Left ventricle myocardium superior (tissue), 1 donor: ENCODE measurements around the gene FRMD4A. TPM values are rescaled to one million over a fixed set of nuclear protein-coding genes. Genes with fewer than 3 reads are reported as not detected.
A peak's percentile ranks its signal among the peaks of the same experiment; 100 is the strongest.
"Not testable (repeated sequence)": the region's sequence is repeated elsewhere in the genome, so short reads cannot be mapped to it uniquely, and the experiment has no call there.

ENCODE experiments used
- ATAC-seq: fragments of 200-7000 bp; cut with Tn5 transposase; one replicate; pipeline ENCODE4 v1.9.1; 2020; ENCODE audit warnings: mild to moderate bottlenecking, moderate library complexity
- DNase-seq: peaks from one replicate; pipeline ENCODE4 v3.0.0-alpha.2; 2020
- intact Hi-C: fragments of 100-400 bp; cut with micrococcal nuclease; formaldehyde crosslinking; loops from one replicate; pipeline ENCODE4 v1.11.0; 2022
- total RNA-seq: library from RNA; stranded (reverse); fragmentation: NEBNext Ultra II Directional; extraction: Animal tissue kit (Norgen Biotek cat#: 25700); gene quantifications from one replicate; pipeline ENCODE4 v1.2.1, GENCODE V29; 2021
- donor health status: DM: no; HTN: yes; CAD: no; lungs with severe emphysema.

FRMD4A gene
- total RNA-seq, 1 donor from 2014 or later, result 43.3 TPM

GRCh38 chr10:13775786-13776775 lies 554.6 kb downstream of the FRMD4A start:
- DNase-seq (no peak), ATAC-seq (no peak)
- intact Hi-C loops, result loop anchor here (2.0 kb wide), 1 partner anchor 115 kb away; no protein-coding TSS in a partner anchor

GRCh38 chr10:13774303-13774893 lies 556.3 kb downstream of the FRMD4A start:
- intact Hi-C loops, result no loop called here
- ATAC-seq (peak; percentile 60), DNase-seq (no peak)

- intact Hi-C loops, result no loop called here
- peak; percentile 42 for DNase-seq
- peak; percentile 65 for ATAC-seq
These were observed 557.1 kb downstream of the FRMD4A start for GRCh38 chr10:13773496-13774170.

GRCh38 chr10:13773043-13773442 lies 557.7 kb downstream of the FRMD4A start:
- intact Hi-C loops, result no loop called here
- no peak for ATAC-seq

GRCh38 chr10:13771992-13772391 lies 558.7 kb downstream of the FRMD4A start:
- intact Hi-C loops, result no loop called here
- no peak for ATAC-seq
- DNase-seq, result no peak

More at GRCh38 chr10:13773043-13773442, 557.7 kb downstream of the FRMD4A start:
- no peak for DNase-seq

DNA sequence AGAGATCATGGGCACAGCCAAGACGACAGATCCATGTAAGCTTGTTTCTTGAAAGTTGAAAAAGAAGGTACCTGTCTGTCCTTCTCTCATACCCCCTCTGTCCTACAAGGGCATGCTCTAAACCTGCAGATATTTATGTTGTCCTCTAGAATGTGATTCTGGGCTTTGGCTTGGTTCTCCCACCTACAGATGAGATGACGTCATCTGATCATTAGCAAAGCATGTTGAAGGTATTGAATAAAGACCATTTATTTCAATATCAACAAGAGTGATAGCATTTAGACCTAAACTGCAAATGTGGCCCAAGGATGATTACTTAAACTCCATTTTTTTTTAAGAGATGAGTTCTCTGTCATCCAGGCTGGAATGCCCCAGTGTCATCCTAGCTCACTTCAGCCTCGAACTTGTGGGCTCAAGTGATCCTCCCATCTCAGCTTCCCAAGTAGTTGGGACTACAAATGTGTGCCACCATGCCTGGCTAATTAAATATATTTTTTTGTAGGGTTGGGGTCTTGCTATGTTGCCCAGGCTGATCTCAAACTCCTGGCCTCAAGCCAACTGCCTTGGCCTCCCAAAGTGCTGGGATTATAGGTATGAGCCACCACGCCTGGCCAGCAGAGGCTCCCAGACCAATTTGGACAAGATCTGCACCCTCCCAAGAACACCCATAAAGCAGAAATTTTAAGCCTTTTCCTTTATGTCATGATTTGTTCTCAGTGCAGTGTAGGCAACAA lies 559.8 kb downstream of the FRMD4A start:
- DNase-seq (no peak), ATAC-seq (no peak)
- intact Hi-C loops, result no loop called here

DNA sequence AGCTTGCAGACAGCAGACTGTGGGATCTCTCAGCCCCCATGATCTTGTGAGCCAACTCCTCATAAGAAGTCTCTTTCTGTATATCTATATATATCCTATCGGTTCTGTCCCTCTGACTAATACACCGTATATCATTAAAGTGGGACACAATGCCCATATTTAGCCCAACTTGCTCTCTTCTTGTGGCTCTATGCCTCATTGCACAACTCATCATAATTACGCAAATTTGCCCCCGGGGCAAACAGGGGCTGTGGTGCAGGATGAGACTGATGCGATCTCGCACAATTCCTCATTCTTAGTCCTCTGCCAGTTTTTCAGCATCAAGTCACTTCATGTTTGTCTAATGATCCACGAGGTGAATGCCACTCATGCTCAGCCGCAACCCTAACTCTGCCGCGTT lies 560.8 kb downstream of the FRMD4A start:
- DNase-seq (no peak), ATAC-seq (no peak)
- intact Hi-C loops, result no loop called here

- intact Hi-C loops, result no loop called here
- DNase-seq, result no peak
- no peak for ATAC-seq
These were observed 563.0 kb downstream of the FRMD4A start for GRCh38 chr10:13767676-13768178.

GRCh38 chr10:13767148-13767547 lies 563.6 kb downstream of the FRMD4A start:
- ATAC-seq, DNase-seq, intact Hi-C loops: not testable (repeated sequence)

- no peak for ATAC-seq
- intact Hi-C loops, result no loop called here
- DNase-seq, result no peak
These were observed 564.9 kb downstream of the FRMD4A start for GRCh38 chr10:13765641-13766341.

DNA sequence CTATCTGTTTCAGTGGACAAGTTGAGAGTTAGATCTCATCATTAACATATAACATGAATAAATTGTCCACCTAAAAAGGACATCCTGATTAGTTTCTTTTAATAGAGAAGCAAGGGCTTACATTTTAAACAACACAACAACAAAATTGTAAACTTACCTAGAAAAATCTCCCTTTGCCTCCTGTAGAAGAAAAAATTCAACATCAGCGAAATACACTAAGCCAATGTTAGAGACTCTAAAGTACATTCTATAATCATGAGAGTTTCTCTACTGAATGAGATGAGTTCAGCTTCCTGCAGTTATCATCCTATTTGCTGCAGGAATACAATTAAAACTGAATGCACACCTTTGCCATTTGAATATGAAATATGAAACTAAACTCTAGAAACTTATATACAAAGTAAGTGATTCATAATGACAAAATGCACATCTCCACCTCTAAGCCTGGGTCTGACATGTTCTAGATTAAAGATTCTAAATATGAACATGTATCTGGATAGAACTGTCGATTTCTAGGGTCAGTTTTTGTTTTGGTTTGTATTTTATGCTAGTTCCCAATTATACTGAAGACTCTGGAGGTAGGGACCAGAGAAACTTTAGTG lies 569.1 kb downstream of the FRMD4A start:
- ATAC-seq, result no peak
- intact Hi-C loops, result no loop called here
- no peak for DNase-seq

- intact Hi-C loops, result no loop called here
- ATAC-seq (no peak), DNase-seq (no peak)
These were observed 571.6 kb downstream of the FRMD4A start for GRCh38 chr10:13759168-13759567.

- intact Hi-C loops, result no loop called here
- DNase-seq (no peak), ATAC-seq (no peak)
These were observed 572.0 kb downstream of the FRMD4A start for GRCh38 chr10:13758756-13759155.

DNA sequence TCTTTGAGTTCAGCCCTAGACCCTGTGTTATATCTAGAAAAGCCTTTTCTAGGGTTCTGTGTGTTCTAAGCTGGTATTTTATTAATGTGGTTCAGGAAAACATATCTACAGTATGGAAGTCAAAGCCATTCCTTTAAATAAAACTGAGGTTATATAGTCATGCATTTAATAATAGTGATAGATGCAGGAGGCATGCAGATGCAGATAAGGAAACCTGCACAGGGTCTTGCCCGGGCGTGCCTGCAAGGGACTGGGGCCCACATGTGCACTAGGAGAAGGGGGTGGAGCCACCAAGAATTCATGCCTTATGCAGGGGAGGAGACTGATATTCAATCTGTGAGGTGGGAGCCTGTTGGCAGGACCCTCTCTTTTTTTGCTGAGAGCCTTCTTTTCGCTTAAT lies 572.4 kb downstream of the FRMD4A start:
- ATAC-seq, result no peak
- intact Hi-C loops, result no loop called here
- no peak for DNase-seq

DNA sequence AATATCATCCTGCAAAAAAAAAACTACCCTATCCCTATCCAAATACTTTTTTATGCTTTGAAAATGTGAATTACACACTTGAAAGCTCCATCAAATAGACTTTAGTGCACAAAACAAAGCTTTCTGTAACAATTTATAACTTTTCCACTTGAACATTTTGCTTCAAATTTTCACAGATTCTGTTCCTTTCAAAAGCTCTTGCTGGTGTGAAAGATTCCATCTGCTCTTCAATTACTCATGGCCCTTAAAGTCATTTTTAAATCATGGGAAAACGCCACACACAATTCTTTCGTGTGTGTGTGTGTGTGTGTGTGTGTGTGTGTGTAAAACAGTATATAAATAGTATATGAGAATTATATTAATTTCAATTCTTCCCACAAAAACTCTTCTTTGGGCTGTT lies 576.4 kb downstream of the FRMD4A start:
- ATAC-seq (no peak), DNase-seq (no peak)
- intact Hi-C loops, result no loop called here

DNA sequence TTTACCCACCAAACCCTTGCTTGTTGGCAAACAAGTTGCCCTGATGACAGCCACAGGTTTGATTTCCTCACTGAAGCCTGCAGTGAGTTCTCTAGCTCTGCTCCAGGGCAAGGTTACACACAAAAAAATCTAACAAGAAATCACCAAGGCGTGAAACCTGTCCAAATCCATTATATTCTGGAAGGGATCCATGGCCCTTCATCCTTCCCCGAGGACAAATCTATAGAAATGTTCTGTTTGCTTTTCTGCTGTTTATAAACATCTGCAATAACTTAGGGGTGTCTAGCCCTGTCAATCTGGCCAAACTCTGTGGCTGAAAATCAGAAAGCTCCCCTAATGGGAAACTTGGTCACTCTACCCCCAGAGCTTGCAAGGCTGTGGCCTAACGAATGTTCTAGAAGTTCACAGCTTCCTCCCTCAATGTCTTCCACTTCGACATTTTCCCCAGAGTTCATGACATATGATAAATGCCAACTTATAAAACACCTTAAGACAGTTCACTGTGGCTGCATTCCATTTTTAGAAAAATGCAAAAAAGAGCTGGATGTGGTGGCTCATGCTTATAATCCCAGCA lies 579.4 kb downstream of the FRMD4A start:
- no peak for DNase-seq
- intact Hi-C loops, result no loop called here
- ATAC-seq, result no peak

GRCh38 chr10:13750299-13751190 lies 580.2 kb downstream of the FRMD4A start:
- no peak for ATAC-seq
- no peak for DNase-seq
- intact Hi-C loops, result no loop called here
